Activated CD8-positive, alpha-beta T cell treated with anti-CD3 and anti-CD28 coated beads, Interleukin-2, amount 10 ng/mL, durations not matched to agents 7 days and 5 days (primary cell): ENCODE results near the gene PEPD. TPM values are rescaled to one million over a fixed set of nuclear protein-coding genes. Genes with fewer than 3 reads are reported as not detected.
"Not testable (repeated sequence)": the region's sequence is repeated elsewhere in the genome, so short reads cannot be mapped to it uniquely, and the experiment has no call there.

Experiments
- ATAC-seq: fragments of 150-1000 bp; cut with Tn5 transposase; one replicate; pipeline ENCODE4 v1.10.0; 2021; ENCODE audit warnings: moderate library complexity
- CTCF ChIA-PET: fragments of 350-600 bp; sonication (Branson Sonifier 250); formaldehyde crosslinking; loops from one replicate; lab custom pipeline; 2021; ENCODE audit warnings: antibody characterized with exemption; lab: Charles Lee
- POLR2A ChIA-PET: fragments of 350-600 bp; sonication (Branson Sonifier 250); formaldehyde crosslinking; loops from one replicate; lab custom pipeline; 2021; ENCODE audit warnings: antibody characterized with exemption; lab: Charles Lee
- DNase-seq: peaks from one replicate; pipeline ENCODE4 v3.0.0-alpha.2; 2020
- H3K27ac Mint-ChIP-seq: one replicate; pipeline ENCODE4 v1.8.0; 2021; ENCODE audit warnings: mild to moderate bottlenecking, mixed read lengths
- H3K27me3 Mint-ChIP-seq: one replicate; pipeline ENCODE4 v1.8.0; 2021; ENCODE audit warnings: low read depth, mixed read lengths
- H3K36me3 Mint-ChIP-seq: one replicate; pipeline ENCODE4 v1.8.0; 2021; ENCODE audit warnings: low read depth, mixed read lengths
- H3K4me1 Mint-ChIP-seq: one replicate; pipeline ENCODE4 v1.8.0; 2021; ENCODE audit warnings: low read depth, mixed read lengths
- H3K4me3 Mint-ChIP-seq: one replicate; pipeline ENCODE4 v1.8.0; 2021; ENCODE audit warnings: mild to moderate bottlenecking, mixed read lengths
- H3K9me3 Mint-ChIP-seq: one replicate; pipeline ENCODE4 v1.8.0; 2022; ENCODE audit warnings: mixed read lengths; ENCODE audit not compliant: insufficient read depth
- total RNA-seq, 2 experiments: library from RNA; stranded (reverse); gene quantifications; one replicate each; pipeline ENCODE4 v1.2.3, GENCODE V29; 2021

Gene PEPD
- total RNA-seq, 2 experiments from 2014 or later, result 27.9 to 30.5 TPM

DNA sequence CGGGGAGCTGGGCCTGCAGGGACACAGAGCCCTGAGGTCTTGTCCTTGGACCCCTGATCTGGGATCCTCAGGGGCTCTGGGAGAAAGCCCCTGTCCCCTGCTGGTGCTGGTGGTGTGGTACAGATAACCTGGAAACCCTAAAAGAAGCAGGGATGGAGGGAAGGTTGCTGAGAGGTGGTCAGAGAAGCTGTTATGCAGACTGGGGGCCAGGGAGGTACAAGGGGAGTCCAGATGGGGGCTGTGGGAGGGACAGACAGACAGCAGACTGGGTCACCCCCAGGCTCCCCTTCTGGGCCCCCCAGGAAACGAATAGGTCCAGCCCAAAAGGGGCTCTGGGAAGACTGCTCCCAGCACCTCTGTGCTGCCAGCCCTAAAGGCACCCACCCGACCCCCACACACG, 34.7 kb upstream of the PEPD start:
- ATAC-seq (no peak), DNase-seq (no peak)
- Mint-ChIP-seq H3K27ac (no peak overlapping the region), H3K4me3 (no peak overlapping the region), H3K4me1 (no peaks in the 10 kb centered on the region), H3K9me3 (no peaks in the 10 kb centered on the region), H3K36me3 (no peaks in the 10 kb centered on the region), H3K27me3 (no peaks in the 10 kb centered on the region)
- POLR2A ChIA-PET, result no interaction called here
- CTCF ChIA-PET, result no interaction called here

DNA sequence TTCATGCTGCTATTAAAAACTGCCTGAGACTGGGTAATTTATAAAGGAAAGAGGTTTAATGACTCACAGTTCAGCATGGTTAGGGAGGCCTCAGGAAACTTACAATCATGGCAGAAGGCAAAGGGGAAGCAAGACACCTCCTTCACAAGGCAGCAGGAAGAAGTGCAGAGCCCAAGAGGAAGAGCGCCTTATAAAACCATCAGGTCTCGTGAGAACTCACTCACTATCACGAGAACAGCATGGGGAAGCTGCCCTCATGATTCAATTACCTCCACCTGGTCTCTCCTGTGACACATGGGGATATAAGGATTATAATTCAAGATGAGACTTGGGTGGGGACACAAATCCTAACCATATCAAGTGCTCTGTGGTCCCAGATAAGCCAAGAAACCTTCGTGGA, 34.1 kb upstream of the PEPD start:
- CTCF ChIA-PET, H3K36me3 Mint-ChIP-seq, H3K4me1 Mint-ChIP-seq, H3K27ac Mint-ChIP-seq, DNase-seq, H3K9me3 Mint-ChIP-seq, H3K27me3 Mint-ChIP-seq, ATAC-seq, POLR2A ChIA-PET, H3K4me3 Mint-ChIP-seq: not testable (repeated sequence)

DNA sequence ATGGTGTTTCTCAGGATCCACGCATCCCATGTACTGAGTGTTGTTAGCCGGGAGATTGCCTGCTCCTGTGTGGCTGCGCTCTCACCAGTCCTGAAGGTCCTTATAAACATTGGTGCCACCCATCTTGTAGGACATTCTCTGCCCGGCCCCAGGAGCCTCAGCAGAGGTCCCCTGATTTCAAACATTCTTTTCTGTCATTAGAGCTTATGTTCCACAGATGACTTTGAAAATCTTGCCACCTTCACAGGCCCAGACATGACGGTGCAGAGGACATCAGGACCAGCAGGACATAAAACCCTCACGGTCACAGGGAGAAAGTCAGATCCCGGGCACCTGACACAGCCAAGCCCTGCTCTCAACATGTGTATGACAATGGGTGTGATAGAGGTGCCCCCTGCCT, 33.2 kb upstream of the PEPD start:
- H3K36me3 Mint-ChIP-seq, result no peaks in the 10 kb centered on the region
- ATAC-seq (no peak), DNase-seq (no peak)
- no peak overlapping the region for H3K4me3 Mint-ChIP-seq
- no peaks in the 10 kb centered on the region for H3K4me1 Mint-ChIP-seq
- ChIA-PET POLR2A (interaction anchor here (0.6 kb wide), 1 partner anchor 889 kb away, joined by 3 read pairs; no protein-coding TSS in a partner anchor), CTCF (no interaction called here)
- no peaks in the 10 kb centered on the region for H3K9me3 Mint-ChIP-seq
- no peak overlapping the region for H3K27ac Mint-ChIP-seq
- H3K27me3 Mint-ChIP-seq, result no peaks in the 10 kb centered on the region

DNA sequence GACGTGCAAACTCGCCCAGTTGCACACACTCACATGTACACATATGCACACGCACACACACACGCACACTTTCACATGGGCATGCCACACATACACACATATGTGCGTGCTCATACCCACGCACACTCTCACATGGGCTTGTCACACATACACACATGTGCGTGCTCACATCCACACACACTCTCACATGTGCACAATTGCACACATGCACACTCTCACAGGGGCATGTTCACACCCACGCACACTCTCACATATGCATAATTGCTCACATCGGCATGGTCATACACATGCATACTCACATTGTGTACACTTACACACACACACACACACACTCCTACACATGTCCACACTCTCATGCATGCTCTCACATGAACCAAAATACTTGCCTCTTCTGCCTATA, 32.8 kb upstream of the PEPD start:
- CTCF ChIA-PET, result no interaction called here

DNA sequence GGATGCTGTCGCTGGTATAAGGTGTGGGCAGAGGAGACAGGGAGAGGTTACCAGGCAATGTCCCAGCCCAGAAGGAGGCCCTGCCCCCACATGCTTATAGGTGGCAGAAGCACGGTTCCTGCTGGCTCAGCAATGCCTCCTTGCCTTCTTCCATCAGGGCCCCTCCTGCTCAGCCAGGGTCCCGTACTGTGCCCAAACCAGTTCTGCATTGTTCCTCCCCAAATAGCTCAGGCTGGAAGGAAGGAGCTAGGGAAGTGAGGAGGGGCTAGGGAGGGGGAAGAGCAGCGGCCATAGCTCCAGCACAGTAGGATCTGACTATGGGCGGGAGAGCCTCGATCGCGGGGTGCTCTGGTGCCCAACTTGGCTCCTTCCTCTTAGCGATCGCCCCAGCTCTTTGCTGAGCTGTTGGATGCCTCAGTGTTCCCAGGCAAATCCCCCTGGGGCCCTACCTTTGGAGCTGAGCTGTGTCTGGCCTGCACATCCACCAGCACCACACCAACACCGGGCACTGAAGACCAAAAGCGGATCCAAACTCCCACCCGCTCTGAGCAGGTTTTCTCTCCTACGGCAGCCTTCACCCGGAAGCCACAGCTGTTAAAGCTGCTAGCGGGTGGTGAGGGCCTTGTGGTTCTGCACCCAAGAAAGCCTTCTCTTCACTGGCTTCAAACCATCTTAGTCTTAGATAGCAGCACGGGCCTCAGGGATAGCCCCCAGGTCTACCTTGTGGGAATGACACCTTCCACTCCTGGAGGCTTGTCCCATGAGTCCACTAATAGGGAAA, 32.1 kb upstream of the PEPD start:
- Mint-ChIP-seq H3K36me3 (no peaks in the 10 kb centered on the region), H3K4me1 (no peaks in the 10 kb centered on the region), H3K4me3 (no peak overlapping the region), H3K27ac (no peak overlapping the region), H3K27me3 (no peaks in the 10 kb centered on the region), H3K9me3 (no peaks in the 10 kb centered on the region)
- ChIA-PET CTCF (no interaction called here), POLR2A (interaction anchor here (0.6 kb wide), 1 partner anchor 888 kb away, joined by 3 read pairs; no protein-coding TSS in a partner anchor)
- DNase-seq (no peak), ATAC-seq (no peak)

More for the DNA sequence above, 32.8 kb upstream of the PEPD start:
- POLR2A ChIA-PET, result interaction anchor here (0.6 kb wide), 1 partner anchor 889 kb away, joined by 3 read pairs; no protein-coding TSS in a partner anchor
- no peaks in the 10 kb centered on the region for H3K9me3 Mint-ChIP-seq
- no peaks in the 10 kb centered on the region for H3K36me3 Mint-ChIP-seq
- no peak overlapping the region for H3K27ac Mint-ChIP-seq
- no peak for DNase-seq
- no peak overlapping the region for H3K4me3 Mint-ChIP-seq
- H3K27me3 Mint-ChIP-seq, result no peaks in the 10 kb centered on the region
- no peak for ATAC-seq
- no peaks in the 10 kb centered on the region for H3K4me1 Mint-ChIP-seq

DNA sequence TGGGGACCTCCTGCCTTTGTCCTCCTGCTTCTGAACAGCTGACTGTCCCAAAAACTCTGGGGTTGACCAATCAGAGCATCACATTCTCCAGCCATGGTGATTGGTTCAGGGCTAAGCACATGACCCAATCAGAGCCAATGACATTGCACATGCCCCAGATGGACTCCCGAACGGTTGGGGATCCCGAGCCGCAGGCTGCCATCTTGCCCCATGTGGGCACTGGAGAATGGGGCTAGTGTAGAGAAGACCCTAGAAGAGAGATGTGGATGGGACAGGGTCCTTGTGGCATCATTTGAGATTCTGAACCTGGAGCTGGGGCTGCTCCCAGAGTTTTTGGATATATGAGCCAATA, 31.3 kb upstream of the PEPD start:
- ChIA-PET CTCF (no interaction called here), POLR2A (no interaction called here)
- no peak overlapping the region for H3K27ac Mint-ChIP-seq
- H3K4me1 Mint-ChIP-seq, result no peaks in the 10 kb centered on the region
- H3K27me3 Mint-ChIP-seq, result no peaks in the 10 kb centered on the region
- no peak for DNase-seq
- no peak overlapping the region for H3K4me3 Mint-ChIP-seq
- ATAC-seq, result no peak
- H3K36me3 Mint-ChIP-seq, result no peaks in the 10 kb centered on the region
- no peaks in the 10 kb centered on the region for H3K9me3 Mint-ChIP-seq

DNA sequence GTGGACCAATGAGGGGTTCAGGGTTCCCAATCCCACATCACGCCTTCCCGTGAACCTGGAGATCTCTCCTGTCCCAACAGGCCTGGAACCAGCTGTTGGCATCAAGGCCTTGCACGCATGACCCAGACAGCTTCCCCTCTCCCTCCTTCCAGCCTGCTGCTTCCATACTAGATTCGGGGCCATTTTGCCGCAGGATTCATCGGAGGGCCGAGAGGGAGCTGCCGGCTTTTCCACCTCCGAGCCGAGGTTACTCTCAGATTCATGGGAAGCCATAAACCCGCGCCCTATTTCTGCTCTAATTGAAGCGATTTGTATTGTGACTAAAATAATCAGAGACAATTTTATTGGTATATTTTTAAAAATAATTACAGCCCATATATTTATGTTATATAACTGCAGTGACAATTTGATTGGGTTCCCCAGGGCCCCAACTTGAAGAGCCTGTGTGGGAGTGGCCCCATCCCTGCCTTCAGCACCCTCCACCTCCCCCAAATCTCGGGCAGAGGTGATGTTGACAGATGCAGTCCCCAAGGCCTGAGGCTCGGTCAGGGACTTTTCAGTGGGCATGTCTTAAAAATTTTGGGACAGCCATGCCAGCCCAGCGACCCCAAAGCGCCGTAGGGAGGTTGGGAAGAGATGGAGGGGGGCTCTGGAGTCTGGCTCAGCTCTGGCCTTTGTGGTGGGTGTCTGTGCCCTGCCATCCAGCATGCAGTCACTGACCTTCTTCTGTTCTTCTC, 30.8 kb upstream of the PEPD start:
- ChIA-PET CTCF (no interaction called here), POLR2A (no interaction called here)
- H3K36me3 Mint-ChIP-seq, result no peaks in the 10 kb centered on the region
- H3K9me3 Mint-ChIP-seq, result no peaks in the 10 kb centered on the region
- H3K27me3 Mint-ChIP-seq, result no peaks in the 10 kb centered on the region
- DNase-seq (no peak), ATAC-seq (no peak)
- H3K27ac Mint-ChIP-seq, result no peak overlapping the region
- H3K4me1 Mint-ChIP-seq, result no peaks in the 10 kb centered on the region
- H3K4me3 Mint-ChIP-seq, result no peak overlapping the region

DNA sequence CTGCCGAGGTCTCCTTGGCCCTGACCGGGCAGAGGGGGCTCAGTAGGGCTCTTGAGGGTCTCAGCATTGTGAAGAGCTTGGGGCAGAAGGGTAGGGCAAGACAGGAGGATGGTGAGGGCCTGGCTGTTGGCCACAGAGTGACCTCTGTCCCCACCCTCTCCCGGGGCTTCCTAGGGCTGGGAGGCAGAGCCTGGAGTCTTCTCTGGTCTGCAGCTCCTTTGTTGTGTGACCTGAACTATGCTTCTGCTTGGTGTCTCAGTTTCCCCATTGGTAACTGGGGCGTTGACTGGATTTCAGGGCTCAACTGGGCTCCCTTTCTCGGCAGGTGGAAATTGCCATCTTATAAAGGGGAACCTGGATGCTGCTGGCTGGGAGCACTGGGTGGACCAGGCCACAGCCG, 30.1 kb upstream of the PEPD start:
- no peaks in the 10 kb centered on the region for H3K4me1 Mint-ChIP-seq
- DNase-seq (no peak), ATAC-seq (no peak)
- no peak overlapping the region for H3K27ac Mint-ChIP-seq
- no peaks in the 10 kb centered on the region for H3K9me3 Mint-ChIP-seq
- ChIA-PET POLR2A (no interaction called here), CTCF (no interaction called here)
- H3K4me3 Mint-ChIP-seq, result no peak overlapping the region
- H3K36me3 Mint-ChIP-seq, result no peaks in the 10 kb centered on the region
- H3K27me3 Mint-ChIP-seq, result no peaks in the 10 kb centered on the region

DNA sequence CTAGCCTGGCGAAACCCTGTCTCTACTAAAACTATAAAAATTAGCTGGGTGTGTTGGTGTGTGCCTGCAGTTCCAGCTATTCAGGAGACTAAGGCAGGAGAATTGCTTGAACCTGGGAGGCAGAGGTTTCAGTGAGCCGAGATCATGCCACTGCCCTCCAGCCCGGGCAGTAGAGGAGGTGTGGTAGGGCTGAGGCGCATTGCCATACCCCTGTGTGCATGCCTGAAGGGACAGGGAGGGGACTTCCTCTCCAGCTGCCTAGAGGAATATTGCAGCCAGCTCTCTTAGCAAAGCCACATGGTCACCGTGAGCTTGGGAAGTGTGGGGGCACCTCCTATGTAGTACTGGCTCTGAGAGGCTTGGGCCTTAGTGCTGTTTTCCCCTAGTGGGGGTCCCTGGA, 29.2 kb upstream of the PEPD start:
- Mint-ChIP-seq H3K4me3 (no peak overlapping the region), H3K36me3 (no peaks in the 10 kb centered on the region), H3K4me1 (no peaks in the 10 kb centered on the region), H3K27me3 (no peaks in the 10 kb centered on the region), H3K27ac (no peak overlapping the region), H3K9me3 (no peaks in the 10 kb centered on the region)
- ChIA-PET POLR2A (no interaction called here), CTCF (no interaction called here)
- ATAC-seq (no peak), DNase-seq (no peak)

DNA sequence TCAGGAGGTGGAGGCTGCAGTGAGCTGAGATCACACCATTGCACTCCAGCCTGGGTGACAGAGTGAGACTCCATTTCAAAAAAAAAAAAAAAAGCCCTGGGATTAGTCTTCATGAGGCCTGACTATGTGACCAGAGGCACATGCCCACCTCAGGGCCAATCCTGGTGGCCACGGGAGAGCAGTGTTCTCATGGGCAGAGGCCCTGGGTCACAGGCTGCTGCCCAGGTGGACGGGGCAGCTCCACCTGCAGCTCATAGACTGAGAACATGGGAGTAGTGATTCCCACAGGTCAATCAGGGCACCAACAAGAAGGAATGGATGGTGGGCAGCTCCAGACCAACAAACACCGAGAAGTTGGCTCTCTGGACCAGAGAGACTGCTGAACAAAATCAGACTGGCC, 26.1 kb upstream of the PEPD start:
- no peak for ATAC-seq

DNA sequence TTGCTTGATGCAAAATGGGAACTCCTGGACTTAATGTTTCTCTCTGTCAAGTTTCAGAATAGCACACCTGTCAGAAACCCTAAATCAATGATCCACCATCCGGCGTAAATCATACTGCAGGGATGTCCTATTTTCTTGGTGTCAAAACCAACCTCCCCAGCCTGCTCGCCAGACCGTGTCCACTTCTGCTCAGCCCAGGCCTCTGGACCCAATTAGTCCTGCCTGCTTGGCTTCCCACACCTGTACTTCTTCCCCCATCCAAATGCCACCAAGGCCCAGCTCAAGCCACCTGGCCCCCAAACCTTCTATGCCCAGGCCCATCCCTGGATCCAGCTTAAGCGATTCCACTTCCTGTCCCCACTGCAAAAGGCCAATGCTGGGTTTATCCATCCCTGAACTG, 25.1 kb upstream of the PEPD start:
- ATAC-seq (no peak), DNase-seq (no peak)
- ChIA-PET CTCF (no interaction called here), POLR2A (no interaction called here)
- Mint-ChIP-seq H3K4me1 (no peaks in the 10 kb centered on the region), H3K4me3 (no peak overlapping the region), H3K27ac (no peak overlapping the region), H3K36me3 (no peaks in the 10 kb centered on the region), H3K9me3 (no peaks in the 10 kb centered on the region), H3K27me3 (no peaks in the 10 kb centered on the region)

More for the DNA sequence above, 26.1 kb upstream of the PEPD start:
- CTCF ChIA-PET, result no interaction called here
- no peak for DNase-seq
- Mint-ChIP-seq H3K9me3 (no peaks in the 10 kb centered on the region), H3K27ac (no peak overlapping the region), H3K4me3 (no peak overlapping the region), H3K4me1 (no peaks in the 10 kb centered on the region), H3K27me3 (no peaks in the 10 kb centered on the region), H3K36me3 (no peaks in the 10 kb centered on the region)
- POLR2A ChIA-PET, result no interaction called here

DNA sequence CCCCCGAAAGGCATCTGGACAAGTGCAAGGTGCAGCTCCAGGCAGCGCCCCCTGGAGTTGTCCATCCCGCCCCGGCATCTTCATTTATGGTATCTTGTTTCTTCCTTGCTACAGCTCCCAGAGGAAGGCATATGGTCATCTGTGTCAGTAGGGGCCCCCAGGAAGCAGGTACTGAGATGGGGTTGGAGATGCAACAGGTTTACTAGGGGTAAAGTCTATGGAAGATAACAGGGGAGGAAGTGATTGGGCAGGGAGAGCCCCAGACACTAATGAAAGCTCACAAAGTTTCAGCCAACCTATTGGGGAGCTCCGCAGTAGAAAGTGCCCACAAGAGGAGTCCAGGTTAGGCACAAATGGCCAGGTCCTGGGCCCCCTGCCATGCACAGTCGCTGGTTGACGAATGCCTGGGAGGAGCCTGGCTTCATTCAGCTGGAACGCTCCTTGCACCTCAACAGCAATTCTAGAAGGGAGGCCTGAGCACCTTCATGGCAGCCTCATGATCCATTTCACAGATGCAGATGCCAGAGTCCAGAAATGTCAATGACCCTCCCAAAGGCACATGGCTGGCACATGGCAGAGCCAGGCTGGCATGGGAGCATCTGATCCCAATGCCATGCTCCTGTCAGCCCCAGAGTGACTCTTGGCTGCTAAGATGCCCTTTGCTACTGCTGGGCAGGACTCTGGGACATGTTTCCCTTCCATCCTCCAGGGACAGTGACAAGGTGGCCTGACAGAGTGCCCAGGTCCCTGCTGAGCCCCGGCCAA, 23.8 kb upstream of the PEPD start:
- Mint-ChIP-seq H3K4me1 (no peaks in the 10 kb centered on the region), H3K36me3 (no peaks in the 10 kb centered on the region), H3K27ac (no peak overlapping the region), H3K9me3 (no peaks in the 10 kb centered on the region), H3K4me3 (no peak overlapping the region), H3K27me3 (no peaks in the 10 kb centered on the region)
- ChIA-PET CTCF (no interaction called here), POLR2A (no interaction called here)
- DNase-seq (no peak), ATAC-seq (no peak)
